ENCODE measurements around the gene SIK2.

The SIK2 gene

GRCh38 chr11:111601979-111602864, at the start of gene SIK2:
TSS of gene SIK2 (plus strand) at chr11:111602449. CDS start at chr11:111602564, 115 bp downstream.
- peak; percentile 91 for DNase-seq (ENCODE audit: low spot score)
- Mint-ChIP-seq H3K9me3 (no peaks in the 10 kb centered on the region), H3K27ac (peak within 1 kb of the TSS; percentile 92), H3K4me3 (peak within 1 kb of the TSS; percentile 98), H3K36me3 (ENCODE audit: low read depth) (peaks cover 2% of the 10 kb centered on the region), H3K4me1 (ENCODE audit: low read depth) (peaks cover 30% of the 10 kb centered on the region), H3K27me3 (ENCODE audit: low read depth) (no peaks in the 10 kb centered on the region)

GRCh38 chr11:111554532-111554931, 47.7 kb upstream of the SIK2 start:
- Mint-ChIP-seq H3K36me3 (ENCODE audit: low read depth) (no peaks in the 10 kb centered on the region), H3K27ac (no peak overlapping the region), H3K27me3 (ENCODE audit: low read depth) (peaks cover 25% of the 10 kb centered on the region), H3K9me3 (no peaks in the 10 kb centered on the region), H3K4me3 (no peak overlapping the region), H3K4me1 (ENCODE audit: low read depth) (no peaks in the 10 kb centered on the region)
- DNase-seq (ENCODE audit: low spot score): no peak

GRCh38 chr11:111555255-111555654, 47.0 kb upstream of the SIK2 start:
- no peak for DNase-seq (ENCODE audit: low spot score)

GRCh38 chr11:111557425-111558111, 44.7 kb upstream of the SIK2 start:
- no peak for DNase-seq (ENCODE audit: low spot score)
- Mint-ChIP-seq H3K9me3 (no peaks in the 10 kb centered on the region), H3K36me3 (ENCODE audit: low read depth) (no peaks in the 10 kb centered on the region), H3K27me3 (ENCODE audit: low read depth) (peaks cover 11% of the 10 kb centered on the region), H3K4me3 (no peak overlapping the region), H3K27ac (no peak overlapping the region), H3K4me1 (ENCODE audit: low read depth) (no peaks in the 10 kb centered on the region)

More at GRCh38 chr11:111555255-111555654, 47.0 kb upstream of the SIK2 start:
- Mint-ChIP-seq H3K9me3 (no peaks in the 10 kb centered on the region), H3K4me3 (no peak overlapping the region), H3K4me1 (ENCODE audit: low read depth) (no peaks in the 10 kb centered on the region), H3K27ac (no peak overlapping the region), H3K27me3 (ENCODE audit: low read depth) (peaks cover 21% of the 10 kb centered on the region), H3K36me3 (ENCODE audit: low read depth) (no peaks in the 10 kb centered on the region)

- Mint-ChIP-seq H3K27ac (no peak overlapping the region), H3K9me3 (no peaks in the 10 kb centered on the region), H3K36me3 (ENCODE audit: low read depth) (no peaks in the 10 kb centered on the region), H3K4me3 (no peak overlapping the region), H3K4me1 (ENCODE audit: low read depth) (no peaks in the 10 kb centered on the region), H3K27me3 (ENCODE audit: low read depth) (peaks cover 6% of the 10 kb centered on the region)
- no peak for DNase-seq (ENCODE audit: low spot score)
These were observed 42.3 kb upstream of the SIK2 start for GRCh38 chr11:111559800-111560464.

DNA sequence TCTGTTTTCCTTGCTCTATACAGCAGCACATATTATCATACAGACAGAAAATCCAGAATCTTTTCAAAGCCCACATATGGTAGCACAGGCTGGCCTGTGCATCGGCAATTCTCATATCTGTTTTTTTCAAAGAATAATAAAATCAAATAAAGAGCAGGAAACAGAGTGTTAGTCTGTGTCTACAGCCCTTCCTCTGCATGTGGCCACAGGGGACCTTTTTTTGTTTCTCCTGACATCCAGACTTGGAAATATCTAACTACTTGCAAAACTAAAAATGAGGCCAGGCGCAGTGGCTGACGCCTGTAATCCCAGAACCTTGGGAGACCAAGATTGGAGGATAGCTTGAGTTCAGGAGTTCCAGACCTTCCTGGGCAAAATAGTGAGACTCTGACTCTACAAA, 41.4 kb upstream of the SIK2 start:
- no peaks in the 10 kb centered on the region for H3K9me3 Mint-ChIP-seq
- no peak overlapping the region for H3K27ac Mint-ChIP-seq
- no peaks in the 10 kb centered on the region for H3K27me3 Mint-ChIP-seq (ENCODE audit: low read depth)
- no peaks in the 10 kb centered on the region for H3K36me3 Mint-ChIP-seq (ENCODE audit: low read depth)
- no peak for DNase-seq (ENCODE audit: low spot score)
- H3K4me1 Mint-ChIP-seq (ENCODE audit: low read depth): no peaks in the 10 kb centered on the region
- no peak overlapping the region for H3K4me3 Mint-ChIP-seq

DNA sequence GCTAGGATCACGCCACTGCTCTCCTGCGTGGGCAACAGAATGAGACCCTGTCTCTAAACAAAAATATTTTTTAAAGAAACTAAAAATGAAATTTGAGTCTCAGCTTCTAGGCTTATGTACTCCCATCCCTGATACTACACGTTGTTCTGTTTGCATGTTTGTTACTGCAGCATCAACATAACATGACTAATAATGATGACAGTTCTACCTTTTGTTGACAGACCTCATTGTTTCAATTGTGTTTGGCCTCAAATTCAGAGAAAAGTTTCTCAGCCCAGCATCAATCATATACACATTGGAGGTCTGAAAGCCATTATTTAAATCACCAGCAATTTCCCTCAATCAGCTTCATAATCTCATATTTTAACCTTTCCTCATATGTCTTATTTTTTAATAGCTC, 40.9 kb upstream of the SIK2 start:
- H3K27ac Mint-ChIP-seq: no peak overlapping the region
- no peaks in the 10 kb centered on the region for H3K9me3 Mint-ChIP-seq
- no peak for DNase-seq (ENCODE audit: low spot score)
- no peak overlapping the region for H3K4me3 Mint-ChIP-seq
- H3K4me1 Mint-ChIP-seq (ENCODE audit: low read depth): no peaks in the 10 kb centered on the region
- no peaks in the 10 kb centered on the region for H3K36me3 Mint-ChIP-seq (ENCODE audit: low read depth)
- no peaks in the 10 kb centered on the region for H3K27me3 Mint-ChIP-seq (ENCODE audit: low read depth)

DNA sequence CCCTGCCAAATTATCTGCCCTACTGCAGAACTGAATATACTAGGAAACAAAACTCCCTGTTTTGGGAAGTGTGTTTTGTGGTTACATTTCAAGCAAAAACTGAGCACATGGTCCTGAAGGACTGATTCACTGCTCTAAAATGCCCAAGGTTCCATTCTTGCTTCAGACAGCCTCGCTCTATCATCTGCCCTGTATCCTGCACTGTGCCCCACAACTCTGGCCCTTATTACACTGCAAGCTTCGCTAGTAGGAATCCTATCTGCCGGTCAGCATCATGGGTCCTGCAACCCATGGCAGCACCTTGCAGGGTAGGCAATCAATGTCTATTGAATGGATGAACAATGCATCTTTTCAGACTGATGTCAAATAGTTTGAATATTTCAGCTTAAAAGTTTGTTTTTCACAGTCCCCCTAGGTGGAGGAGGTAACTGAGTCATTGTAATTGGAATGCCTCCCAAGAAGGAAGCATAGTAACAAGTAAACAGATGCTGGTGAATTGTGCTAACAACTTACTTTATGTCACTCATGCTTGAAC, 40.4 kb upstream of the SIK2 start:
- Mint-ChIP-seq H3K9me3 (no peaks in the 10 kb centered on the region), H3K27ac (no peak overlapping the region)
- DNase-seq (ENCODE audit: low spot score): no peak

GRCh38 chr11:111562692-111563389, 39.4 kb upstream of the SIK2 start:
- DNase-seq (ENCODE audit: low spot score): no peak
- Mint-ChIP-seq H3K4me1 (ENCODE audit: low read depth) (no peaks in the 10 kb centered on the region), H3K4me3 (no peak overlapping the region), H3K27ac (no peak overlapping the region), H3K36me3 (ENCODE audit: low read depth) (no peaks in the 10 kb centered on the region), H3K27me3 (ENCODE audit: low read depth) (no peaks in the 10 kb centered on the region), H3K9me3 (no peaks in the 10 kb centered on the region)

More for the DNA sequence above, 40.4 kb upstream of the SIK2 start:
- Mint-ChIP-seq H3K27me3 (ENCODE audit: low read depth) (no peaks in the 10 kb centered on the region), H3K36me3 (ENCODE audit: low read depth) (no peaks in the 10 kb centered on the region), H3K4me1 (ENCODE audit: low read depth) (no peaks in the 10 kb centered on the region), H3K4me3 (no peak overlapping the region)

GRCh38 chr11:111565114-111565720, 37.0 kb upstream of the SIK2 start:
- H3K4me1 Mint-ChIP-seq (ENCODE audit: low read depth): no peaks in the 10 kb centered on the region
- H3K4me3 Mint-ChIP-seq: no peak overlapping the region
- H3K27me3 Mint-ChIP-seq (ENCODE audit: low read depth): peaks cover under 1% of the 10 kb centered on the region
- peak; percentile 42 for DNase-seq (ENCODE audit: low spot score)
- H3K27ac Mint-ChIP-seq: no peak overlapping the region
- no peaks in the 10 kb centered on the region for H3K9me3 Mint-ChIP-seq
- H3K36me3 Mint-ChIP-seq (ENCODE audit: low read depth): no peaks in the 10 kb centered on the region

DNA sequence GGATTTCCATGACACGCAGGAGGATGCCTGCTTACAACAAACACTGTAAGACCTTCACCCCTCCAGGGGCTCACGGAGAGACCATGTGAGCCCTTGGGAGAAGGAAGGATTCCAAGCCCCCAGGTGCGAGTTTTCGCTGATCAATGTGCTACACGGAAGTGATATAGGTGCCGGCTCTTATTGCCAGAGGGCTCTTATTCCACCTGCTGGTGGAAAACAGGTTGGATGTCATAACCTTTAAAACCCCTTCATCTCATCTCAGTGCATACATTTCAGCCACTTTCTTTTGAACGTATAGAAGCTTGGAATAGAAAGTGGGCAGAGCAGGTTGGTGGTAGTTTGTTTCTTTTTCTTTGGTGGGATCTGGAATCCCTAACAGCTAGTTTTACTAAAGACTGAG, 35.9 kb upstream of the SIK2 start:
- no peak for DNase-seq (ENCODE audit: low spot score)
- H3K27me3 Mint-ChIP-seq (ENCODE audit: low read depth): peaks cover 5% of the 10 kb centered on the region

DNA sequence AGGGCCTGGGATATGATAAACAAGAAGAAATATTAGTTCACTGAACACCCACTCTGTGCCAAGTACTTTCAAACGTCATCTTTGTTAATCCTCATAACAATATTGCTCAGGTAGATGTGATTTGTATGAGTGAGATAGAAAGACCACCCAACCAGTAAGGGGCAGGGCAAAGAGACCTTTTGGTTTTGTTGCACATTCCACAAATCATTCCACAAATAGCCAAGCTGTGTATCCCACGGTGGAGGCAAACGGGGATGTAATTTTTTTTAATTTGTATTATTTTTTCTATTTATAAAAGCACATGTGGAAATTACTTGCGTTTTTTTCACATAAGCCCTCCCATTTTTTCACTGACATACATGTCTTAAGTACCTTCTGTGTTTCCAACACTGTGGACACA, 32.8 kb upstream of the SIK2 start:
- no peak for DNase-seq (ENCODE audit: low spot score)
- H3K27me3 Mint-ChIP-seq (ENCODE audit: low read depth): peaks cover 9% of the 10 kb centered on the region
- no peaks in the 10 kb centered on the region for H3K36me3 Mint-ChIP-seq (ENCODE audit: low read depth)
- no peak overlapping the region for H3K4me3 Mint-ChIP-seq
- no peak overlapping the region for H3K27ac Mint-ChIP-seq
- no peaks in the 10 kb centered on the region for H3K9me3 Mint-ChIP-seq
- H3K4me1 Mint-ChIP-seq (ENCODE audit: low read depth): peaks cover 2% of the 10 kb centered on the region

More for the DNA sequence above, 35.9 kb upstream of the SIK2 start:
- H3K27ac Mint-ChIP-seq: no peak overlapping the region
- no peaks in the 10 kb centered on the region for H3K36me3 Mint-ChIP-seq (ENCODE audit: low read depth)
- H3K9me3 Mint-ChIP-seq: no peaks in the 10 kb centered on the region
- no peak overlapping the region for H3K4me3 Mint-ChIP-seq
- no peaks in the 10 kb centered on the region for H3K4me1 Mint-ChIP-seq (ENCODE audit: low read depth)

GRCh38 chr11:111570796-111571195, 31.5 kb upstream of the SIK2 start:
- Mint-ChIP-seq H3K4me3 (no peak overlapping the region), H3K27ac (no peak overlapping the region), H3K36me3 (ENCODE audit: low read depth) (no peaks in the 10 kb centered on the region), H3K27me3 (ENCODE audit: low read depth) (peaks cover 9% of the 10 kb centered on the region), H3K4me1 (ENCODE audit: low read depth) (peaks cover 3% of the 10 kb centered on the region), H3K9me3 (no peaks in the 10 kb centered on the region)
- no peak for DNase-seq (ENCODE audit: low spot score)

Data from T-helper 2 cell treated with Interferon-gamma antibody and Interleukin-4, amounts not matched to agents 5 μg/mL and 100 μg/mL, for 36 hours (primary cell).